Measurements from ENCODE around the gene PSMB10. TPM values are rescaled to one million over a fixed set of nuclear protein-coding genes. Genes with fewer than 3 reads are reported as not detected.

Gene PSMB10
- total and polyA plus RNA-seq, 2 of the 8 experiments (the other 6 are each of a cell fraction or from before 2014, with no cell fraction given), result 32.1 to 61.9 TPM

DNA sequence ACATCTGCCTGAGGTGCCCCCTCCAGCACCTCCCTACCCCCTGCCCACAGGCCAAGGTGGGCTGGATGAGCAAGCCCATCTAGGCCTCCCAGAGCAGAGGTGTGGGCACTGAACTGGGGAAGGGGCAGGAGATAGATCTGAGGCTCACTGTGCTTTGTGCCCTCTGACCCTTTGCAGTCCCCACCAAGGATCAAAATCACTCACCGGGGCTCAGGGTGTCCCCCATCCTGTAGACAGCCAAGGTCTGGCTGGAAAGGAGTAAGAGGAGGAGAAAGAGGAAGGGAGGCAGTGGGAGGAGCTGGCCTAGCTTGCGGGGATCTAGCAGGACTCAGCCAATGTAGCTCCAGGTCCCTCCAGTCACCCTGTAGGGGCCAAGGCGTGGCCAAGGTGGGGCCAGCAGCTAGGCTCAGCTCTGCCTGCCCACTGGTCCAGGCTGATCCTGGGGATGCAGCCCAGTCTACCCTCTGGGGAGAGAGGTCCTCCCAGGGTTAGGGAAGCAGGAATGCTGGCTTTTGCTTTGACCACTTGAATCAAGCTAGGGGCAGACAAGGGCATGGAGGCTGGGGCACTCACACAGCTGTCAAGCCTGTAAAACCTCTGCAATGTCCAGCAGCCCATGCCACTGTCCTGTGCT, 30.0 kb upstream of the PSMB10 start (continued):
- TF ChIP-seq MAX (IDR thresholded peaks at IDR 0.05) (no peak), MAFK (IDR thresholded peaks at IDR 0.05; ENCODE audit: low read depth, low read length) (no peak), CBX5 (IDR thresholded peaks at IDR 0.05; ENCODE audit: low read depth, low read length) (no peak)

Measured in H1 (cell line).